Pancreas (tissue), 10 donors: Measurements from ENCODE around the gene IMMP2L. TPM values are rescaled to one million over a fixed set of nuclear protein-coding genes. Genes with fewer than 3 reads are reported as not detected.

Experiments used
- ATAC-seq, 4 donors: fragments of 200-7000 bp; cut with Tn5 transposase; one replicate each; pipeline versions ENCODE4 v1.8.0 to v1.9.1; 2020; ENCODE audit warnings: mild to moderate bottlenecking in 4 of 4, moderate library complexity in 4 of 4
- DNase-seq, 6 donors: peaks; one replicate each; pipeline ENCODE4 v3.0.0-alpha.2; 2020
- FAIRE-seq: peaks from 2 replicates; lab custom pipeline; 2012; peaks lifted over from hg19 to GRCh38; lab: Jason Lieb, UNC
- H3K27ac ChIP-seq, 4 donors: fragments of 200-600 bp; sonication (generic); 1 replicate in 3 of 4; 2 replicates in 1 of 4; pipeline versions ENCODE4 v1.5.0 to v1.8.0; 2020
- H3K27me3 ChIP-seq, 4 donors: fragments of 200-600 bp; one replicate each; pipeline ENCODE4 v1.8.0; 2021
- H3K36me3 ChIP-seq, 3 donors: fragments of 200-600 bp; sonication (generic) in 1 of 3; one replicate each; pipeline versions ENCODE4 v1.5.0 to v1.8.0; 2020 to 2021
- H3K4me1 ChIP-seq, 3 donors: fragments of 200-600 bp; one replicate each; pipeline ENCODE4 v1.8.0; 2021
- H3K4me3 ChIP-seq, 4 donors: fragments of 200-600 bp; sonication (generic) in 2 of 4; one replicate each; pipeline versions ENCODE4 v1.5.0 to v1.8.0; 2020 to 2021
- H3K9me3 ChIP-seq, 4 donors: fragments of 200-600 bp; one replicate each; pipeline ENCODE4 v1.8.0; 2021
- WGBS, 2 donors: extraction: QIAGEN DNeasy Blood & Tissue Kit; methylation state at CpG; one replicate each; pipeline ENCODE4 v1.1.7; 2013; 5-methylcytosine and 5-hydroxymethylcytosine counted together
- intact Hi-C, 3 donors: fragments of 100-400 bp; cut with DNase I; formaldehyde crosslinking; loops; one replicate each; pipeline versions ENCODE4 v1.11.1 to v1.14.2; 2022
- polyA plus RNA-seq, 2 donors: library from polyadenylated mRNA; stranded (reverse); fragments of 200-250 nt; gene quantifications; one replicate each; pipeline ENCODE4 v1.2.3, GENCODE V29; 2013
- total RNA-seq, 6 donors: library from RNA; stranded (reverse); fragmentation: NEBNext Ultra II Directional in 4 of 6; extraction: Animal tissue kit (Norgen Biotek cat#: 25700) in 4 of 6; gene quantifications; one replicate each; pipeline versions ENCODE4 v1.2.1 to v1.2.4, GENCODE V29; 2021 to 2023
- TF ChIP-seq, protein P1 (sequence below), 4 donors: fragments of 200-600 bp; sonication (generic) in 3 of 4; IDR thresholded peaks; one replicate each; pipeline versions ENCODE4 v1.5.0 to v1.8.0; 2021; ENCODE audit warnings: antibody characterized with exemption in 4 of 4
- donor health status: healthy with polysubstance abuse.
- donor health status: DM: no; HTN: no; CAD: no; lungs with moderate emphysema.
- donor health status: DM: no; HTN: no; CAD: no.
- donor health status: control.
- donor health status: control.
- donor health status: Bipolar disorder and iron deficiency.
- donor health status: DM: yes; HTN: yes; CAD: no.
- donor health status: DM: no; HTN: no; CAD: no.
- donor health status: DM: no; HTN: no; CAD: no.
- donor health status: DM: yes; HTN: yes; CAD: no.

Gene IMMP2L
- total and polyA plus RNA-seq, 8 donors = 7.3 to 30.0 (median 12.9) TPM

DNA sequence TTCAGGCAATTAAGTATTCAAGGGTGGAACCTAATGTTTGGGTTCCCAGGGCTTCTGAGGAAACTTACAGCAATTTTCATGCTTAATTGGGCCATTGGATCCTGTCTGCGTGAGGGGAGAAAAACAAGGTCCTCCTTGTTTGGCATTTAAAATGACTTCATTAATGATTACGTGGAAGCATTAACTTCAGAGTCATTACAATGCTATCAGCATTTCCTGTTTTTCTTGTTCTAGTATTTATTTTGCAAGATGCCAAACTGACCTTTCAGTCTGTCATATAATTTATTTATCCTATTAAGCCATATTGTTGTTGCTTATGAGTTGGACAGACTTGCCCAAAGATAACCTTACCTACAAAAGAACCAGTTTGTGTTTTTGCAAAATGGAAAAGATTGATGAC is 795.4 kb downstream of the IMMP2L start:
- no peak for FAIRE-seq
- H3K4me3 ChIP-seq = no peak overlapping the region
- H3K9me3 ChIP-seq = no peaks in the 10 kb centered on the region
- H3K27ac ChIP-seq = no peak overlapping the region
- no peaks in the 10 kb centered on the region for H3K27me3 ChIP-seq
- no peaks in the 10 kb centered on the region for H3K36me3 ChIP-seq
- H3K4me1 ChIP-seq = peaks cover 0 to 4% (median 0%) of the 10 kb centered on the region in 3 donors
- intact Hi-C loops = no loop called here
- ATAC-seq = peak; percentile 64 to 83 (median 71)
- TF ChIP-seq, protein P1, sequence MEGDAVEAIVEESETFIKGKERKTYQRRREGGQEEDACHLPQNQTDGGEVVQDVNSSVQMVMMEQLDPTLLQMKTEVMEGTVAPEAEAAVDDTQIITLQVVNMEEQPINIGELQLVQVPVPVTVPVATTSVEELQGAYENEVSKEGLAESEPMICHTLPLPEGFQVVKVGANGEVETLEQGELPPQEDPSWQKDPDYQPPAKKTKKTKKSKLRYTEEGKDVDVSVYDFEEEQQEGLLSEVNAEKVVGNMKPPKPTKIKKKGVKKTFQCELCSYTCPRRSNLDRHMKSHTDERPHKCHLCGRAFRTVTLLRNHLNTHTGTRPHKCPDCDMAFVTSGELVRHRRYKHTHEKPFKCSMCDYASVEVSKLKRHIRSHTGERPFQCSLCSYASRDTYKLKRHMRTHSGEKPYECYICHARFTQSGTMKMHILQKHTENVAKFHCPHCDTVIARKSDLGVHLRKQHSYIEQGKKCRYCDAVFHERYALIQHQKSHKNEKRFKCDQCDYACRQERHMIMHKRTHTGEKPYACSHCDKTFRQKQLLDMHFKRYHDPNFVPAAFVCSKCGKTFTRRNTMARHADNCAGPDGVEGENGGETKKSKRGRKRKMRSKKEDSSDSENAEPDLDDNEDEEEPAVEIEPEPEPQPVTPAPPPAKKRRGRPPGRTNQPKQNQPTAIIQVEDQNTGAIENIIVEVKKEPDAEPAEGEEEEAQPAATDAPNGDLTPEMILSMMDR (IDR thresholded peaks at IDR 0.05) = no peak
- DNase-seq = no peak
- WGBS, 2 donors = 41 to 46% methylated on average over 2 of the region's 2 CpGs

GRCh38 chr7:110764852-110765251 is 797.4 kb downstream of the IMMP2L start:
- Histone ChIP-seq H3K27ac (no peak overlapping the region), H3K9me3 (no peaks in the 10 kb centered on the region), H3K27me3 (no peaks in the 10 kb centered on the region), H3K36me3 (no peaks in the 10 kb centered on the region), H3K4me1 (peaks cover 0 to 4% (median 0%) of the 10 kb centered on the region in 3 donors), H3K4me3 (no peak overlapping the region)
- FAIRE-seq (peak; percentile 39), DNase-seq (no peak), ATAC-seq (no peak)
- intact Hi-C loops = no loop called here
- TF ChIP-seq, protein P1 (IDR thresholded peaks at IDR 0.05) = no peak
- 94 to 96% methylated on average over 3 of the region's 3 CpGs for WGBS, 2 donors

- H3K27me3 ChIP-seq = no peaks in the 10 kb centered on the region
- WGBS, 2 donors = 65 to 71% methylated on average over 2 of the region's 2 CpGs
- FAIRE-seq = no peak
- no peaks in the 10 kb centered on the region for H3K9me3 ChIP-seq
- TF ChIP-seq, protein P1 (IDR thresholded peaks at IDR 0.05) = no peak
- H3K36me3 ChIP-seq = no peaks in the 10 kb centered on the region
- no peak for ATAC-seq
- no peak for DNase-seq
- H3K4me1 ChIP-seq = no peaks in the 10 kb centered on the region
- intact Hi-C loops = no loop called here
- H3K27ac ChIP-seq = no peak overlapping the region
- H3K4me3 ChIP-seq = no peak overlapping the region
Measured at GRCh38 chr7:110762546-110763225, 799.6 kb downstream of the IMMP2L start.

GRCh38 chr7:110760341-110760740 is 802.0 kb downstream of the IMMP2L start:
- Histone ChIP-seq H3K4me1 (no peaks in the 10 kb centered on the region), H3K9me3 (no peaks in the 10 kb centered on the region), H3K4me3 (no peak overlapping the region), H3K36me3 (no peaks in the 10 kb centered on the region), H3K27ac (no peak overlapping the region), H3K27me3 (no peaks in the 10 kb centered on the region)
- WGBS, 2 donors = 89 to 93% methylated on average over 2 of the region's 2 CpGs
- ATAC-seq (no peak), DNase-seq (no peak), FAIRE-seq (no peak)
- intact Hi-C loops = no loop called here
- TF ChIP-seq, protein P1 (IDR thresholded peaks at IDR 0.05) = no peak

DNA sequence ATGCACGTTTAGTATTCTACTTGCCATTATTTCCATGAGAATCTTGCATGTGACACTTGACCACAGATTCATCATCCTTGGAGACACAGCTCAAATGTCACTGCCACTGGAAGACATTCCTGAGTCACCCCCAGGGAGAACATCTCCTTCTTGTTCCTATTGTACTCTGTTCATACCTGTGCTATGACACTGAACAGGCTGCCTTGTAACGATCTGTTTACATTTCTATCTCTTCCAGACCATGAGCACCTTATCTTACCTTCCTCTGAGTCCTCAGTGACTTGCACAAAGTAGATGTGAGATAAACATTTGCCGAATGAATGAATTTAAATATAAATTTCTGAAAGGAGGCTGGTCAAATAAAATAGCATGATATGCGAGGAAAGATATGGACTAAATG is 803.2 kb downstream of the IMMP2L start:
- no peaks in the 10 kb centered on the region for H3K4me1 ChIP-seq
- FAIRE-seq (no peak), ATAC-seq (no peak), DNase-seq (no peak)
- H3K27ac ChIP-seq = no peak overlapping the region
- no peaks in the 10 kb centered on the region for H3K9me3 ChIP-seq
- H3K4me3 ChIP-seq = no peak overlapping the region
- TF ChIP-seq, protein P1 (IDR thresholded peaks at IDR 0.05) = no peak
- intact Hi-C loops = no loop called here
- WGBS, 2 donors = 73 to 74% methylated on average over 4 of the region's 4 CpGs
- no peaks in the 10 kb centered on the region for H3K36me3 ChIP-seq
- no peaks in the 10 kb centered on the region for H3K27me3 ChIP-seq
